DOHH2 (cell line): ENCODE measurements around the gene TNFRSF21.

Source experiments
- EZH2phosphoT487 ChIP-seq: fragments of 200-600 bp; sonication (generic); IDR thresholded peaks from 2 replicates; pipeline ENCODE4 v1.6.1; 2017; ENCODE audit warnings: borderline replicate concordance, mild to moderate bottlenecking, antibody characterized with exemption, low read length, moderate library complexity, mixed read lengths
- TF ChIP-seq, protein P1 (sequence below): fragments of 200-600 bp; sonication (generic); IDR thresholded peaks from one replicate; pipeline ENCODE4 v1.5.1; 2014; ENCODE audit warnings: antibody characterized with exemption, mild to moderate bottlenecking, low read depth, low read length; ENCODE audit not compliant: poor library complexity, severe bottlenecking

DNA sequence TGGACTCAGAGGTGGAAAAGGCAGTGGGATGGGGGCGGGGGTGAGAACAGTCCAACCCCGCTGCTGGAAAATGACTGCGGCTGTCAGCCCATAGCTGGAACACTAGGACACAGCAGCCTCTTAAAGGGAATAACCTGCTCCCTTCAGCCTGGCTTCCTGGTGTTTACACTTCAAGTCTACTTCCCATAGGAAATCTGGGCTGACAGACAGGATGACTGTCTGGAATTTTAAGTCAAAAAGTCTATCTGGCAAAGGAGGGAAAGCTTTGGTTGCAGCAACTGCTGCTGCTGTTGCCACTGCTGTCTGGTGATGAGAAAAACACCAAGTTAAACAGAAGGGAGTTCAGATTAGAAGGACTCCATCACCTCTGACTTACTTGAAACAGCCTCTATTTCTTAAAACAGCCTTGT lies 44.9 kb downstream of the TNFRSF21 start:
- TF ChIP-seq, protein P1, sequence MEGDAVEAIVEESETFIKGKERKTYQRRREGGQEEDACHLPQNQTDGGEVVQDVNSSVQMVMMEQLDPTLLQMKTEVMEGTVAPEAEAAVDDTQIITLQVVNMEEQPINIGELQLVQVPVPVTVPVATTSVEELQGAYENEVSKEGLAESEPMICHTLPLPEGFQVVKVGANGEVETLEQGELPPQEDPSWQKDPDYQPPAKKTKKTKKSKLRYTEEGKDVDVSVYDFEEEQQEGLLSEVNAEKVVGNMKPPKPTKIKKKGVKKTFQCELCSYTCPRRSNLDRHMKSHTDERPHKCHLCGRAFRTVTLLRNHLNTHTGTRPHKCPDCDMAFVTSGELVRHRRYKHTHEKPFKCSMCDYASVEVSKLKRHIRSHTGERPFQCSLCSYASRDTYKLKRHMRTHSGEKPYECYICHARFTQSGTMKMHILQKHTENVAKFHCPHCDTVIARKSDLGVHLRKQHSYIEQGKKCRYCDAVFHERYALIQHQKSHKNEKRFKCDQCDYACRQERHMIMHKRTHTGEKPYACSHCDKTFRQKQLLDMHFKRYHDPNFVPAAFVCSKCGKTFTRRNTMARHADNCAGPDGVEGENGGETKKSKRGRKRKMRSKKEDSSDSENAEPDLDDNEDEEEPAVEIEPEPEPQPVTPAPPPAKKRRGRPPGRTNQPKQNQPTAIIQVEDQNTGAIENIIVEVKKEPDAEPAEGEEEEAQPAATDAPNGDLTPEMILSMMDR, result no peak
- TF ChIP-seq EZH2phosphoT487, result no peak
